Stromal cell of bone marrow (primary cell): ENCODE data around the gene ALDH7A1.
"Not testable (repeated sequence)": the region's sequence is repeated elsewhere in the genome, so short reads cannot be mapped to it uniquely, and the experiment has no call there.

Experiments used
- DNase-seq: peaks from one replicate; pipeline ENCODE4 v3.0.0-alpha.2; 2012; ENCODE audit warnings: low read depth

The ALDH7A1 gene

GRCh38 chr5:126595486-126596083, 566 bp upstream of the ALDH7A1 start:
- no peak for DNase-seq

- DNase-seq, result no peak
These were observed 3.5 kb downstream of the ALDH7A1 start for GRCh38 chr5:126591549-126591948.

- no peak for DNase-seq
These were observed 5.3 kb downstream of the ALDH7A1 start for GRCh38 chr5:126589536-126590297.

DNA sequence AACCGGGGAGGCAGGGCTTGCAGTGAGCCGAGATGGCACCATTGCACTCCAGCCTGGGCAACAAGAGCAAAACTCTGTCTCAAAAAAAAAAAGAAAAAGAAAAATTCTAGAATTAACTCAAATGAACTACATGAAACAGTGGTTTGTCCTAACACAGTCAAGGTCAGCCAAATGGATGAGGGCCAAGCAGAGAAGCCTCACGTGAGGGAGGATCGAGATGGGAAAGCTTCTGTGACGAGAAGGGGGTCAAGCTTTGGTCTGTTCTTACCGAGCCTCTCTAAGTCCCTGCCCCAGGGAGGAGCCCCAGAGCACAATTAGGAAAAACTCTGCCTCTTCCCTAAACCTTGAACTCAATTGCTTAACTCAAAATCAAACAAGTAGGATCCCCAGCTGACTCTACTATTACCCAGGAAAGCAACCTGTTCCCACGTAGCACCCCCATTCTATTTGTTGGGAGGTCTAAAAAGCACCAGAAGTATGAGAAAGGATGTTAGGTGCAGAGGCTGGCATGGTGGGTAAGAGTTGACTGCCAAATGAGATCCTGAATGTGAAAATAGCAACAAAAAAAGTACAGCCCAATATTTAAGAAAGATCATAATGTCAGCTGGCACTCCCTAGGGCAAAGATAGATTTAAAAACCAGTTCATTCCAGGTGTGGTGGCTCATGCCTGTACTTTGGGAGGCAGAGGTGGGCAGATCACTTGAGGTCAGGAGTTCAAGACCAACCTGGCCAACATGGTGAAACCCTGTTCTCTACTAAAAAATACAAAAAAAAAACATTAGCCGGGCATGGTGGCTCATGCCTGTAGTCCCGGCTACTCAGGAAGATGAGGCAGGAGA, 7.2 kb downstream of the ALDH7A1 start:
- no peak for DNase-seq

GRCh38 chr5:126583761-126584160, 11.3 kb downstream of the ALDH7A1 start:
- DNase-seq, result no peak

GRCh38 chr5:126579716-126580115, 15.3 kb downstream of the ALDH7A1 start:
- DNase-seq, result no peak

GRCh38 chr5:126577415-126577814, 17.6 kb downstream of the ALDH7A1 start:
- no peak for DNase-seq

DNA sequence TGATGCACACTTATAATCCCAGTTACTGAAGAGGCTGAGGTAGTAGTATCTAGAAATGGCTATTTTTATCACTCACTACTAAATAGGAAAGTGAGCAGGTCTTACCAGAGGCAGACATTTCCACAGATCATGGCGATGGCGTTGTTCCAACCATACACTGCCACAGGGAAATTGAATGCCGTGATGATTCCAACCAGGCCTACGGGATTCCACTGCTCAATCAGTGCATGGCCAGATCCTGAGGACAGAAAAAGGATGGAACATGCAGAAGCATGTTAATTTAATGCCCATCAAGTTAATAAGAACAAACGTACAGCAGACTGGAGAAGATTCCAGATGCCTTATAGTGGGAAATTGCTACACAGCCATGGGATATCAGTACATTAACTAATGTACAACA, 18.0 kb downstream of the ALDH7A1 start:
- DNase-seq, result no peak

- DNase-seq, result no peak
These were observed 19.4 kb downstream of the ALDH7A1 start for GRCh38 chr5:126575644-126576043.

DNA sequence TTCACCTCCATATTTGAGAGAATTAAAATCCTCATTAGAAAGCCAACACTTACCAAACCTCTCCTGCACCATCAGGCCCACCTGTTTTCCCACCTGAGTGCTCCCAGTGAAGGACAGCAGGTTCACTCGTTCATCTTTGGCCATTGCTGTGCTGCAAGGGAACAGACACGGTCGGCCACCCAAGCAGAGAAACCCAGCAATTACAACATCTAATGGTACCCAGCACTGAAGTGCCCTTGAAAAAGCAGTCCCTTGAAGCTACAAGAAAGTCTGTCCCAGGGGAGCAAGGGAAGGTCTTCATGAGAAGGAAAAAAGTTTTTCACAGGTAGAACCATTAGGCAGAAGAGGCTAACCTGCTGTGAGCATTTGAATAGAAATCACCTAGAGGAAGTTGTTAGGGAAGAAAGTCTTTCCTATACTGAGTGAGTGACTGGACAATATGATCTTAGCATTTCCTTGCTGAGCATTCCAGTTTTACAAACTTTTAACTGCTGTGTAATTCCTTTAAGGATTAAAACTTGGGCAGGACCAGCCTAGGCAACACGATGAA, 26.7 kb downstream of the ALDH7A1 start:
- DNase-seq, result no peak

- DNase-seq, result no peak
These were observed 32.2 kb downstream of the ALDH7A1 start for GRCh38 chr5:126562823-126563222.

DNA sequence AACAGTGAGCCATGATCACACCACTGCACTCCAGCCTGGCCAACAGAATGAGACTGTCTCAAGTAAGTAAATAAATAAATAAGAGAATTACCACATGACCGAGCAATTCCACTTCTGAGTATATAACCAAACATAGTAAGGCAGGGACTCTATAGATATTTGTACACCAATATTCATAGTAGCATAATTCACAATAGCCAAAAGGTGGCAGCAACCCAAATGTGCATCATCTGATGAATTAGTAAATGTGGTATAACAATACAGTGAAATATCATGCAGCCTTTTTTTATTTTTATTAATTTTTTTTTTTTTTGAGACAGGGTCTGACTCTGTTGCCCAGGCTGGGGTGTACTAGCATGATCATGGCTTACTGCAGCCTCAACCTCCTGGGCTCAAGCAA, 33.1 kb downstream of the ALDH7A1 start:
- no peak for DNase-seq

GRCh38 chr5:126555101-126555500, 39.9 kb downstream of the ALDH7A1 start:
- not testable (repeated sequence) for DNase-seq

- no peak for DNase-seq
These were observed 42.4 kb downstream of the ALDH7A1 start for GRCh38 chr5:126552614-126553013.

DNA sequence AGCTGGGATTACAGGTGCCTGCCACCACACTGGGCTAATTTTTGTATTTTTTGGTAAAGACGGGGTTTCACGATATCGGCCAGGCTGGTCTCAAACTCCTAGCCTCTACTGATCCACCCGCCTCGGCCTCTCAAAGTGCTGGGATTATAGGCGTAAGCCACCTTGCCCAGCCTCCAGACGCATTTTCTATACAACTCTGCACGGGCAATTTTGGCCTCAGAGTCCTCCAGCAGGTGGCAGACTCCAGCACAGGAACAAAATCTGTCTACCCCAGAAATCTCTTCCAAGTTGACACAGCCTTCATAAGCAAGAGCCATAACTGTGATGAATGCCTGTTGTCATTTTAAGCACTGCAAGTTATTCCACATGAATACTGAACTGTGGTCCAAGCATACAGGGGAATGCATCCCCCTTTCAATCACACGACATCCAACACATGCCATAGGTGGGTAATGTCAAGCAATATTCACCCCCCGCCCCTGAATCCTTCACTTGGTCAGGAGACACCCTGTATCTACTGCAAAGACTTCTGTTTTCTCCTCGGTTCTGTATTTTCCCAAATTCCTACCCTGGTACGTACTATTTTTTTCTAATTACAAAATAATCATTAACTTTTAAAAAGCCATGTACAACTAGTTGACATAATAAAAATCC, 50.8 kb downstream of the ALDH7A1 start:
- DNase-seq, result no peak

DNA sequence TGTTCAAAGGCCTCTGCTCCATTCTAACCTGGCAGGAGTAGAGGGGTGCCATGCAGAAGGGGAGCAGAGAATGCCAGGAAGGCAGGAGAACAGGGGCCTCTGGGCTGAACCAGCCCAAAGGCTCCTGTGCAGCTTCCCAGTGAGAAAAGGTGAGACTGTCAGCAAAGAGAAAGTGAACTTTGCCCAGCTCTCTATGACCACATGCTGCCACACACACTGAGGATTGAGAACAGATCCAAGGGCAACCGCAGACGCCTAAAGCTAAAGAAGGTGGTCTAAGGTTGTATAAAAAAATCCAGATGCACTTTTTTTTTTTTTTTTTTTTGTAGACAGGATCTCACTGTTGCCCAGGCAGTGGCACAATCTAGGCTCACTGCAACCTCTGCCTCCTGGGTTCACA, 51.4 kb downstream of the ALDH7A1 start:
- DNase-seq, result no peak

- no peak for DNase-seq
These were observed 52.0 kb downstream of the ALDH7A1 start for GRCh38 chr5:126543009-126543408.

DNA sequence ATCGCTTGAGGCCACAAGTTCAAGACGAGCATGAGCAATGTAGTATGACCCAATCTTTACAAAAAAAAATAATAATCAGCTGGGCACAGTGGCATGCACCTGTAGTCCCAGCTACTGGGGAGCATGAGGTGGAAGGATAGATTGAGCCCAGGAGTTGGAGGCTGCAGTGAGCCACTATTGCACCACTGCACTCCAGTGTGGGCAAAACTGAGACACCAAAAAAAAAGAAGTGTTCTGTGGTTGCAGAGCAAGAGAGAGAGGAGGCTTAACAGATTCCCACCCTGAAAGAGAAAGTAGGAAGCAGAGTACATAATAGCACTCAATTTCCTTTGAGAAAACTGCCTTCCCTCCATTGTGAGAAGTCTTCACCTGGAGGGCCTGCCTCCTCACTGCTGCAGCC, 52.6 kb downstream of the ALDH7A1 start:
- no peak for DNase-seq

DNA sequence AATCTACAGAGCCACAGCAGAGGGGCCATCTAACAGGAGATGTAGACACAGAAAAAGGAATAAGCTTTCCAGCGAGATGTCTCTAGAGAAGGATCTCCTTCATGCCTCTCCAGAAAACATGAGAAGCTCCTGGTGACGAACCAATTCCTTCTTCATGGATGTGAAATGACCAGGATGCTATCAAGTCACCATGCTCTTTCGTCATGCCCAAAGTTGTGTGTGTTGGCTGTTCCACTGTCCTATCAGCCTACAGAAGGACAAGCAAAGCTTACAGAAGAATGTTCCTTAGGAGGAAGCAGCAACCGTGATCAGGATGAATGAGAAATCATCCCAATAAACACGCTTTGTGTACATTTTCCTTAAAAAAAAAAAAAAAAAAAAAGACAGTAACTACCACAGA, 54.4 kb downstream of the ALDH7A1 start:
- no peak for DNase-seq

- no peak for DNase-seq
These were observed 56.4 kb downstream of the ALDH7A1 start for GRCh38 chr5:126538579-126538978.

DNA sequence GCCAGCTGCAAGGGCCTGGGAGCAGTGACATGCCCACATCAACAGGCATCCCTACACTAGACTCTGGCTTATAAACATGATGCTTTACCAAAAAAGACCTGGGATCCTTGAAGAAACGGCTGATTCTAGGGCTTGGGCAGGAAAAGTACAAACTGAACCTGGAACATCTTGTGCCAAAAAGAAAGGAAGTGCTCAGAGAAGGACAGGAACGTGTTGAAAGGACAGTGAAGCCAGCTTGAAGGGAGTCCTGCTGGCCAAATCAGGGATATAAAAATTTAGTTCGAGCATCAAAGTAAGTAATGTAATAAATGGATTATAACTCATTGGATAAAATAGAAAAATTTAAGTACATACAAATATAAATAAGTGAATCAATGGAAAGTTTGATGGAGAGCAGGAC, 58.1 kb downstream of the ALDH7A1 start:
- DNase-seq, result no peak

GRCh38 chr5:126535856-126536545, 59.0 kb downstream of the ALDH7A1 start:
- no peak for DNase-seq
